Vagina (tissue), 2 donors: ENCODE measurements around the gene PKDCC.

Source experiments
- POLR2A ChIP-seq, 2 donors: fragments of 450-650 bp; IDR thresholded peaks; one replicate each; pipeline ENCODE4 v1.6.1; 2017; ENCODE audit warnings: antibody characterized with exemption in 2 of 2, mild to moderate bottlenecking in 2 of 2, moderate library complexity in 2 of 2
- TF ChIP-seq, protein P1 (sequence below), 3 experiments: fragments of 450-650 bp in 2 of 3; fragments of 200-600 bp in 1 of 3; sonication (generic) in 1 of 3; IDR thresholded peaks; one replicate each; pipeline ENCODE4 v1.5.1; 2017 to 2019; ENCODE audit warnings: antibody characterized with exemption in 3 of 3, mild to moderate bottlenecking in 2 of 3, moderate library complexity in 2 of 3

GRCh38 chr2:42101206-42102023, 53.6 kb downstream of the PKDCC start:
- TF ChIP-seq, protein P1, sequence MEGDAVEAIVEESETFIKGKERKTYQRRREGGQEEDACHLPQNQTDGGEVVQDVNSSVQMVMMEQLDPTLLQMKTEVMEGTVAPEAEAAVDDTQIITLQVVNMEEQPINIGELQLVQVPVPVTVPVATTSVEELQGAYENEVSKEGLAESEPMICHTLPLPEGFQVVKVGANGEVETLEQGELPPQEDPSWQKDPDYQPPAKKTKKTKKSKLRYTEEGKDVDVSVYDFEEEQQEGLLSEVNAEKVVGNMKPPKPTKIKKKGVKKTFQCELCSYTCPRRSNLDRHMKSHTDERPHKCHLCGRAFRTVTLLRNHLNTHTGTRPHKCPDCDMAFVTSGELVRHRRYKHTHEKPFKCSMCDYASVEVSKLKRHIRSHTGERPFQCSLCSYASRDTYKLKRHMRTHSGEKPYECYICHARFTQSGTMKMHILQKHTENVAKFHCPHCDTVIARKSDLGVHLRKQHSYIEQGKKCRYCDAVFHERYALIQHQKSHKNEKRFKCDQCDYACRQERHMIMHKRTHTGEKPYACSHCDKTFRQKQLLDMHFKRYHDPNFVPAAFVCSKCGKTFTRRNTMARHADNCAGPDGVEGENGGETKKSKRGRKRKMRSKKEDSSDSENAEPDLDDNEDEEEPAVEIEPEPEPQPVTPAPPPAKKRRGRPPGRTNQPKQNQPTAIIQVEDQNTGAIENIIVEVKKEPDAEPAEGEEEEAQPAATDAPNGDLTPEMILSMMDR (IDR thresholded peaks at IDR 0.05): no peak
- TF ChIP-seq POLR2A (IDR thresholded peaks at IDR 0.05): no peak
